Mesenchymal stem cell (in vitro differentiated cells and primary cell): ENCODE data around the gene TENM4.

ENCODE experiments used
- DNase-seq: peaks from one replicate; pipeline ENCODE4 v3.0.0-alpha.2; 2013
- H2AFZ ChIP-seq: one replicate; pipeline ENCODE4 v1.6.1; 2013; ENCODE audit warnings: low read depth, mild to moderate bottlenecking, control low read depth, inconsistent platforms, low read length, moderate library complexity
- H2AK5ac ChIP-seq: 2 replicates; pipeline ENCODE4 v1.6.1; 2013; ENCODE audit warnings: low read length, moderate library complexity, mild to moderate bottlenecking, inconsistent platforms; ENCODE audit not compliant: severe bottlenecking
- H2BK120ac ChIP-seq: one replicate; pipeline ENCODE4 v1.6.1; 2013; ENCODE audit warnings: low read depth, mild to moderate bottlenecking, inconsistent platforms, low read length, moderate library complexity
- H2BK12ac ChIP-seq, 2 experiments: one replicate each; pipeline ENCODE4 v1.6.1; 2013; ENCODE audit warnings: inconsistent platforms in 2 of 2, low read length in 2 of 2, mild to moderate bottlenecking in 2 of 2, moderate library complexity in 2 of 2, control low read depth in 1 of 2
- H2BK15ac ChIP-seq: one replicate; pipeline ENCODE4 v1.6.1; 2013; ENCODE audit warnings: mild to moderate bottlenecking, low read depth, inconsistent platforms; ENCODE audit not compliant: poor library complexity, severe bottlenecking
- H2BK5ac ChIP-seq: 2 replicates; pipeline ENCODE4 v1.6.1; 2013; ENCODE audit warnings: low read depth, mild to moderate bottlenecking, low read length, control low read depth, inconsistent platforms; ENCODE audit not compliant: poor library complexity, severe bottlenecking
- H3K14ac ChIP-seq, 2 experiments: one replicate each; pipeline ENCODE4 v1.6.1; 2013; ENCODE audit warnings: inconsistent platforms in 2 of 2, low read length in 2 of 2, control low read depth in 1 of 2, mild to moderate bottlenecking in 1 of 2, moderate library complexity in 1 of 2
- H3K18ac ChIP-seq, 2 experiments: one replicate each; pipeline ENCODE4 v1.6.1; 2013; ENCODE audit warnings: inconsistent platforms in 2 of 2, low read length in 2 of 2, control low read depth in 1 of 2, low read depth in 1 of 2, mild to moderate bottlenecking in 1 of 2
- H3K23ac ChIP-seq, 2 experiments: one replicate each; pipeline ENCODE4 v1.6.1; 2013; ENCODE audit warnings: inconsistent platforms in 2 of 2, low read length in 2 of 2, mild to moderate bottlenecking in 2 of 2, moderate library complexity in 2 of 2, control low read depth in 1 of 2
- H3K27ac ChIP-seq: 2 replicates; pipeline ENCODE4 v1.5.1; 2013; ENCODE audit warnings: mild to moderate bottlenecking, moderate library complexity, low read length, control low read depth, inconsistent platforms; ENCODE audit not compliant: poor library complexity, severe bottlenecking
- H3K27me3 ChIP-seq, 2 experiments: 2 replicates each; pipeline versions ENCODE4 v1.6.1 to v1.7.0; 2013; ENCODE audit warnings: low read length in 2 of 2, mild to moderate bottlenecking in 2 of 2, moderate library complexity in 2 of 2, control low read depth in 1 of 2, inconsistent platforms in 1 of 2; ENCODE audit not compliant: control insufficient read depth in 1 of 2, insufficient read depth in 1 of 2
- H3K36me3 ChIP-seq, 2 experiments: 2 replicates each; pipeline versions ENCODE4 v1.6.1 to v1.7.0; 2013; ENCODE audit warnings: low read length in 2 of 2, control low read depth in 1 of 2, inconsistent platforms in 1 of 2, low read depth in 1 of 2, mild to moderate bottlenecking in 1 of 2; ENCODE audit not compliant: insufficient read depth in 2 of 2, control insufficient read depth in 1 of 2
- H3K4ac ChIP-seq, 2 experiments: one replicate each; pipeline ENCODE4 v1.6.1; 2013; ENCODE audit warnings: inconsistent platforms in 2 of 2, low read length in 2 of 2, mild to moderate bottlenecking in 2 of 2, moderate library complexity in 2 of 2, control low read depth in 1 of 2, low read depth in 1 of 2
- H3K4me1 ChIP-seq: 2 replicates; pipeline ENCODE4 v1.6.1; 2013; ENCODE audit warnings: low read depth, low read length, control low read depth; ENCODE audit not compliant: control insufficient read depth, insufficient read depth
- H3K4me2 ChIP-seq: 2 replicates; pipeline ENCODE4 v1.6.1; 2013; ENCODE audit warnings: low read length, mild to moderate bottlenecking, inconsistent platforms; ENCODE audit not compliant: poor library complexity, severe bottlenecking
- H3K4me3 ChIP-seq, 2 experiments: 2 replicates each; pipeline versions ENCODE4 v1.5.1 to v1.7.0; 2013; ENCODE audit warnings: low read length in 2 of 2, mild to moderate bottlenecking in 2 of 2, control low read depth in 1 of 2, low read depth in 1 of 2; ENCODE audit not compliant: insufficient read depth in 1 of 2
- H3K79me1 ChIP-seq: replicated peaks from 2 replicates; pipeline ENCODE4 v1.6.1; 2013; ENCODE audit warnings: mild to moderate bottlenecking, control low read depth, low read length, inconsistent platforms; ENCODE audit not compliant: poor library complexity, severe bottlenecking
- H3K9ac ChIP-seq: 2 replicates; pipeline ENCODE4 v1.7.0; 2013; ENCODE audit warnings: mild to moderate bottlenecking, low read length, moderate library complexity
- H3K9me3 ChIP-seq: 2 replicates; pipeline ENCODE4 v1.7.0; 2013; ENCODE audit warnings: mild to moderate bottlenecking, low read length; ENCODE audit not compliant: control insufficient read depth
- H4K8ac ChIP-seq: one replicate; pipeline ENCODE4 v1.6.1; 2013; ENCODE audit warnings: inconsistent platforms, mild to moderate bottlenecking, low read length, moderate library complexity
- H4K91ac ChIP-seq: one replicate; pipeline ENCODE4 v1.6.1; 2013; ENCODE audit warnings: mild to moderate bottlenecking, low read length, inconsistent platforms
- WGBS: methylation state at CpG from one replicate; pipeline ENCODE4 v1.1.7; 2013; ENCODE audit warnings: mixed read lengths; 5-methylcytosine and 5-hydroxymethylcytosine counted together

Gene TENM4

DNA sequence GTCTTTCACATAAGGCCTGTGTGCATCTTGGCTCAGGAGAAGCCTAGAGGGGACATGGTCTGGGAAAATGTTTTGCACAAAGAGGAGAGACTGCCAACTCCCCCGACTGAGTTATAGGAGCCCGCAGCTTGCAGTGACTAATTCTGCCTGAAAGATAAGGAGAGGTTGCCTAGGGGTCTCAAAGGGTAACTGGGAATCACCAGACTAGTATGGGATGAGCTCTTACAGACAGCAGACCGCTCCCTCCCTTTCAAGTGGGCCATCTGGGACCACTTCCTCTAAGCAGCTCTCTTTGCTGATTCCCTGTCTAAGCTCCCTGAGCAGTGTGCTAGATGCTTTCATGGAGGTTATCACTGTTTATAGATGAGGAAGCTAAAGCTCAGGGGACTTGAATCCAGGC lies 105.1 kb downstream of the TENM4 start:
- no peak overlapping the region for H4K91ac ChIP-seq
- no peak overlapping the region for H3K14ac ChIP-seq
- no peaks in the 10 kb centered on the region for H3K79me1 ChIP-seq
- no peak overlapping the region for H4K8ac ChIP-seq
- H3K36me3 ChIP-seq: no peaks in the 10 kb centered on the region
- no peak overlapping the region for H2BK120ac ChIP-seq
- no peak overlapping the region for H2BK5ac ChIP-seq
- WGBS: 50% methylated on average over 3 of the region's 3 CpGs
- H3K9ac ChIP-seq: no peak overlapping the region
- no peak overlapping the region for H3K27ac ChIP-seq
- no peak overlapping the region for H3K18ac ChIP-seq
- H3K4me2 ChIP-seq: no peak overlapping the region
- no peak overlapping the region for H3K23ac ChIP-seq
- H2BK12ac ChIP-seq: no peak overlapping the region
- H3K4me1 ChIP-seq: no peaks in the 10 kb centered on the region
- no peak overlapping the region for H2AFZ ChIP-seq
- H2AK5ac ChIP-seq: no peak overlapping the region
- H3K27me3 ChIP-seq: no peaks in the 10 kb centered on the region
- no peak overlapping the region for H3K4ac ChIP-seq
- H3K9me3 ChIP-seq: no peaks in the 10 kb centered on the region
- H3K4me3 ChIP-seq: no peak overlapping the region
- H2BK15ac ChIP-seq: no peak overlapping the region
- no peak for DNase-seq

DNA sequence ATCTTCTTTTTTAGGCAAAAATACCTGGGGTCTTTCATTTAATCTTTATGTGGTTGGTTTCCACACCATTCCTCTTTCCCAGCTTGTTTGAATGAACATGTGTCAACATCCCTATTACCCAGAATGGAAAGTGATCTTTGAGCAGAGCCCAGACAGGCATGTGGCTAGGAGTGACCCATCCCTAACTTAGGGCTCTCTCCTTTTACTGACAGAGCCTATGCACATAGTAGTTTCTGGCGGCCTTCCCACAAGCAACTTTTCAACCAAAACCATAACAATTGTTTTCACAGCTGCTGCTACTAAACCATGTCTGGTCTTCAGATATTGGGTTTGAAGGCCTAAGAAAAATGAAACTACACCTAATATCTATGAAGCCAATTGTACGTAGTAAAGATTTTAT lies 107.5 kb downstream of the TENM4 start:
- no peak for DNase-seq
- no peak overlapping the region for H3K4me2 ChIP-seq
- no peak overlapping the region for H3K4ac ChIP-seq
- H3K36me3 ChIP-seq: no peaks in the 10 kb centered on the region
- no peak overlapping the region for H4K8ac ChIP-seq
- H2BK120ac ChIP-seq: no peak overlapping the region
- no peak overlapping the region for H3K9ac ChIP-seq
- H3K4me1 ChIP-seq: no peaks in the 10 kb centered on the region
- H2BK15ac ChIP-seq: no peak overlapping the region
- no peaks in the 10 kb centered on the region for H3K9me3 ChIP-seq
- no peak overlapping the region for H3K27ac ChIP-seq
- no peaks in the 10 kb centered on the region for H3K27me3 ChIP-seq
- no peak overlapping the region for H3K18ac ChIP-seq
- no peak overlapping the region for H2AFZ ChIP-seq
- H3K79me1 ChIP-seq: no peaks in the 10 kb centered on the region
- no CpG with 5 or more reads among the region's 2 CpGs for WGBS
- H2BK12ac ChIP-seq: no peak overlapping the region
- no peak overlapping the region for H4K91ac ChIP-seq
- H2AK5ac ChIP-seq: no peak overlapping the region
- no peak overlapping the region for H3K23ac ChIP-seq
- no peak overlapping the region for H2BK5ac ChIP-seq
- H3K14ac ChIP-seq: no peak overlapping the region
- H3K4me3 ChIP-seq: no peak overlapping the region

DNA sequence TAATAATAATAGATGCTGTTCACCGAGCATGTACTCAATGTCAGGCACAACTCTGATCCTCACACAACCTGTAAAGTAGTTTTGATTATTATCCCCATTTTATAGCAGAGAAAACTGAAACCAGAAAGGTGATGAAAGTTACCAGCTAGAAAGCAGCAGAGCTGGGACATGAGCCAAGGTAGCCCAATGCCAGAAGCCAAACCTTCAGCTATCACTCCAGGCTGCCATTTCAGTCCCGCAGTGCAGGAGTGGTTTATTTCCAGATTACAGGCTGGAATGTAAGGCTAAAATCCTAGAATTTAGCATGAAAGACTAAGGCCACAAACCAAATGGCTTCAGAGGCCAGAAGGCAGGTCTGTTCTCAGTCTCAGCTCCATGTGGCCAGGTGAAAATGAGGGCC lies 108.8 kb downstream of the TENM4 start:
- H3K4me1 ChIP-seq: no peaks in the 10 kb centered on the region

DNA sequence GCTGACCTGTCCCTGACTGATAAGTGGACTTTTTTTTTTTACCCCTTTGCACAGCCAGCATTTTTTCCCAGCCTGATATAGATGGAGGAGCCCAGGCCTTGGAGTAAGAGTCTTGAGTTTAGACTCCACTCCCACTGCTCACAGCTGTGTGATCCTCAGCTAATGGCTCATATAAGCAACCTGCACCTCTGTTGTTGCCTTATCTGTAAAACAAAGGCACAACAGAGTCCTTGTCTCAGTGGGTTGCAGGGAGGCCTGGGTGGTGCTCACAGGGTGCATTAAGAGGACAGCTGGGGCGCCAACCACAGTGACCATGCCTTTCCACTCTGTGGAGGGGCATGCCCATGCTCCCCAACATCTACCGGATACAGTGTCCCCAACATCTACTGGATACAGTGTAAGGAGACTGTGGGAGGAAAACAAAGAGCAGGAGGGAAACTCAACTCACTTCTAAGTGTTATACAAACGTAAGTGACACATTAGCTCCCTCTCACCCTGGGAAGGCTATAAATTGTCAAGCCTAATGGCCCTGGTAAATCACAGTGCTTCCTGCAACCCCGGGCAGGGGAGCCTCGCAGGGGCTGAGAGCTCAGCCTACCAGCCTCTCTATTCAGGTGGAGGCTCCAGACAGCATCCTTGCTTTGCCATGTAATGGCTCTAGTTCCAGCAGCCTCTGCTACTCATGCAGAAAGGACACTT lies 109.5 kb downstream of the TENM4 start:
- H4K8ac ChIP-seq: no peak overlapping the region
- no peaks in the 10 kb centered on the region for H3K36me3 ChIP-seq
- no peak overlapping the region for H3K9ac ChIP-seq
- DNase-seq: no peak
- no peak overlapping the region for H3K4me2 ChIP-seq
- no peak overlapping the region for H3K18ac ChIP-seq
- H2BK12ac ChIP-seq: no peak overlapping the region
- H4K91ac ChIP-seq: no peak overlapping the region
- H2BK5ac ChIP-seq: no peak overlapping the region
- no peaks in the 10 kb centered on the region for H3K27me3 ChIP-seq
- H2AK5ac ChIP-seq: no peak overlapping the region
- no peak overlapping the region for H3K23ac ChIP-seq
- H3K4ac ChIP-seq: no peak overlapping the region
- no peaks in the 10 kb centered on the region for H3K79me1 ChIP-seq
- WGBS: 36% methylated on average over 5 of the region's 5 CpGs
- H3K14ac ChIP-seq: peak overlapping the region in 1 of 2 experiments; percentile 13
- no peak overlapping the region for H3K27ac ChIP-seq
- H3K4me3 ChIP-seq: no peak overlapping the region
- H2AFZ ChIP-seq: no peak overlapping the region
- H3K4me1 ChIP-seq: no peaks in the 10 kb centered on the region
- no peak overlapping the region for H2BK15ac ChIP-seq
- no peak overlapping the region for H2BK120ac ChIP-seq
- no peaks in the 10 kb centered on the region for H3K9me3 ChIP-seq

More for the DNA sequence above, 108.8 kb downstream of the TENM4 start:
- H2BK5ac ChIP-seq: no peak overlapping the region
- 80% methylated on average over 2 of the region's 2 CpGs for WGBS
- no peak overlapping the region for H3K18ac ChIP-seq
- no peaks in the 10 kb centered on the region for H3K27me3 ChIP-seq
- H3K9me3 ChIP-seq: no peaks in the 10 kb centered on the region
- H3K23ac ChIP-seq: no peak overlapping the region
- H2BK12ac ChIP-seq: no peak overlapping the region
- H2AFZ ChIP-seq: no peak overlapping the region
- H3K27ac ChIP-seq: no peak overlapping the region
- no peak overlapping the region for H3K14ac ChIP-seq
- no peak overlapping the region for H4K91ac ChIP-seq
- H3K36me3 ChIP-seq: no peaks in the 10 kb centered on the region
- H2BK120ac ChIP-seq: no peak overlapping the region
- H3K4me3 ChIP-seq: no peak overlapping the region
- H3K4me2 ChIP-seq: no peak overlapping the region
- no peaks in the 10 kb centered on the region for H3K79me1 ChIP-seq
- H4K8ac ChIP-seq: no peak overlapping the region
- no peak overlapping the region for H2BK15ac ChIP-seq
- no peak overlapping the region for H2AK5ac ChIP-seq
- H3K9ac ChIP-seq: no peak overlapping the region
- no peak overlapping the region for H3K4ac ChIP-seq
- DNase-seq: no peak
